HepG2 (cell line): ENCODE results near the gene FGFR3. TPM values are rescaled to one million over a fixed set of nuclear protein-coding genes. Genes with fewer than 3 reads are reported as not detected.

Experiments
- CHD2 ChIP-seq: IDR thresholded peaks from 2 replicates; pipeline ENCODE4 v1.6.1; 2011; ENCODE audit warnings: low read depth, low read length, improper control_type of control experiment
- ETV6 ChIP-seq: sonication (generic); formaldehyde crosslinking; conservative IDR thresholded peaks from 2 replicates; pipeline ENCODE4 v1.4.0; 2020; ENCODE audit warnings: missing genetic modification reagents
- FIP1L1 ChIP-seq: fragments of 200-400 bp; formaldehyde crosslinking; IDR thresholded peaks from 2 replicates; pipeline ENCODE4 v1.6.1; 2018; ENCODE audit warnings: low read depth, mild to moderate bottlenecking, low read length, moderate library complexity, borderline replicate concordance; ENCODE audit not compliant: insufficient read depth
- FOXJ3 ChIP-seq: sonication (generic); formaldehyde crosslinking; IDR thresholded peaks from 2 replicates; pipeline ENCODE4 v1.4.0; 2020; ENCODE audit warnings: missing genetic modification reagents, mild to moderate bottlenecking, borderline replicate concordance
- FOXK1 ChIP-seq: sonication (generic); formaldehyde crosslinking; IDR thresholded peaks from 2 replicates; pipeline ENCODE4 v1.4.0; 2020; ENCODE audit warnings: low read depth, missing genetic modification reagents, borderline replicate concordance
- HDAC6 ChIP-seq: fragments of 200-600 bp; sonication (generic); IDR thresholded peaks from 2 replicates; pipeline ENCODE4 v1.7.0; 2017; ENCODE audit warnings: mild to moderate bottlenecking, antibody characterized with exemption, low read length, low read depth
- HMGXB4 ChIP-seq, 2 experiments: sonication (generic) in 1 of 2; formaldehyde crosslinking in 1 of 2; IDR thresholded peaks; 2 replicates each; pipeline versions ENCODE4 v1.4.0 to v1.6.1; 2018 to 2020; ENCODE audit warnings: missing genetic modification reagents in 2 of 2, borderline replicate concordance in 1 of 2, low read depth in 1 of 2, mild to moderate bottlenecking in 1 of 2, missing biosample characterization in 1 of 2
- HNRNPLL ChIP-seq: fragments of 200-400 bp; formaldehyde crosslinking; IDR thresholded peaks from 2 replicates; pipeline ENCODE4 v1.6.1; 2017; ENCODE audit warnings: mild to moderate bottlenecking, low read depth, low read length; ENCODE audit not compliant: poor library complexity, severe bottlenecking
- JARID2 ChIP-seq: sonication (generic); formaldehyde crosslinking; IDR thresholded peaks from 2 replicates; pipeline ENCODE4 v1.8.1; 2023; ENCODE audit warnings: missing genetic modification reagents, inconsistent platforms; ENCODE audit not compliant: insufficient replicate concordance
- PAXIP1 ChIP-seq: sonication (generic); formaldehyde crosslinking; conservative IDR thresholded peaks from 2 replicates; pipeline ENCODE4 v1.4.0; 2020; ENCODE audit warnings: mild to moderate bottlenecking, missing genetic modification reagents, moderate library complexity
- SAP130 ChIP-seq: IDR thresholded peaks from 2 replicates; pipeline ENCODE4 v1.6.1; 2016; ENCODE audit warnings: low read depth
- SMAD9 ChIP-seq: sonication (generic); formaldehyde crosslinking; IDR thresholded peaks from 2 replicates; pipeline ENCODE4 v1.5.1; 2020; ENCODE audit warnings: mild to moderate bottlenecking, missing genetic modification reagents
- SOX5 ChIP-seq: IDR thresholded peaks from 2 replicates; pipeline ENCODE4 v1.6.1; 2016; ENCODE audit warnings: borderline replicate concordance
- SRSF9 ChIP-seq: fragments of 200-400 bp; formaldehyde crosslinking; IDR thresholded peaks from 2 replicates; pipeline ENCODE4 v1.6.1; 2018; ENCODE audit warnings: borderline replicate concordance, mild to moderate bottlenecking, low read depth, low read length; ENCODE audit not compliant: insufficient read depth, poor library complexity, severe bottlenecking
- TCF12 ChIP-seq, 2 experiments: fragments of 450-650 bp in 1 of 2; sonication (generic) in 1 of 2; formaldehyde crosslinking in 1 of 2; IDR thresholded peaks; 2 replicates each; pipeline versions ENCODE4 v1.6.1 to v1.8.0; 2017 to 2022; ENCODE audit warnings: antibody characterized with exemption in 1 of 2, mild to moderate bottlenecking in 1 of 2, missing genetic modification reagents in 1 of 2, moderate library complexity in 1 of 2
- ZNF33B ChIP-seq: sonication (generic); formaldehyde crosslinking; IDR thresholded peaks from 2 replicates; pipeline ENCODE4 v1.5.1; 2020; ENCODE audit warnings: mild to moderate bottlenecking, missing genetic modification reagents
- ZNF543 ChIP-seq: sonication (generic); formaldehyde crosslinking; IDR thresholded peaks from 2 replicates; pipeline ENCODE4 v1.4.0; 2020; ENCODE audit warnings: mild to moderate bottlenecking, missing genetic modification reagents
- ZNF547 ChIP-seq: sonication (generic); formaldehyde crosslinking; IDR thresholded peaks from 2 replicates; pipeline ENCODE4 v1.5.1; 2020; ENCODE audit warnings: mild to moderate bottlenecking, missing genetic modification reagents
- ZNF788 ChIP-seq: sonication (generic); formaldehyde crosslinking; IDR thresholded peaks from 2 replicates; pipeline ENCODE4 v1.5.0; 2020; ENCODE audit warnings: mild to moderate bottlenecking, missing genetic modification reagents, borderline replicate concordance
- ZNF879 ChIP-seq: sonication (generic); formaldehyde crosslinking; IDR thresholded peaks from 2 replicates; pipeline ENCODE4 v1.8.1; 2023; ENCODE audit warnings: missing genetic modification reagents
- ZSCAN21 ChIP-seq: sonication (generic); formaldehyde crosslinking; IDR thresholded peaks from 2 replicates; pipeline ENCODE4 v1.8.0; 2022; ENCODE audit warnings: mild to moderate bottlenecking, missing genetic modification reagents, moderate library complexity, borderline replicate concordance
- polyA plus RNA-seq, 8 experiments: library from polyadenylated mRNA; depleted of rRNA in 3 of 8; stranded (reverse) in 7 of 8; unstranded in 1 of 8; fragments of >200 nt; fragmentation: Illumina TruSeq in 4 of 8; extraction: Trizol in 4 of 8; gene quantifications; 2 replicates each; pipeline versions ENCODE4 v1.2.1 to v1.2.3, GENCODE V29; 2011 to 2016; ENCODE audit warnings: low read depth in 4 of 8, missing spikeins in 1 of 8, mixed read lengths in 1 of 8; ENCODE audit not compliant: insufficient read depth in 1 of 8
- total RNA-seq, 5 experiments: library from RNA; depleted of rRNA; stranded (reverse); fragments of >200 nt; fragmentation: Illumina TruSeq; extraction: Trizol; gene quantifications; 2 replicates each; pipeline ENCODE4 v1.2.3, GENCODE V29; 2016; ENCODE audit warnings: low read depth in 1 of 5
- TF ChIP-seq, protein P1 (sequence below): conservative IDR thresholded peaks from 2 replicates; pipeline ENCODE4 v1.6.1; 2018; ENCODE audit warnings: missing genetic modification reagents

The FGFR3 gene
- total and polyA plus RNA-seq, 2 of the 13 experiments (the other 11 are each of a cell fraction or from before 2014, with no cell fraction given) = 103 to 109 TPM

GRCh38 chr4:1746265-1746691 is 46.8 kb upstream of the FGFR3 start (continued):
- TF ChIP-seq, protein P1, sequence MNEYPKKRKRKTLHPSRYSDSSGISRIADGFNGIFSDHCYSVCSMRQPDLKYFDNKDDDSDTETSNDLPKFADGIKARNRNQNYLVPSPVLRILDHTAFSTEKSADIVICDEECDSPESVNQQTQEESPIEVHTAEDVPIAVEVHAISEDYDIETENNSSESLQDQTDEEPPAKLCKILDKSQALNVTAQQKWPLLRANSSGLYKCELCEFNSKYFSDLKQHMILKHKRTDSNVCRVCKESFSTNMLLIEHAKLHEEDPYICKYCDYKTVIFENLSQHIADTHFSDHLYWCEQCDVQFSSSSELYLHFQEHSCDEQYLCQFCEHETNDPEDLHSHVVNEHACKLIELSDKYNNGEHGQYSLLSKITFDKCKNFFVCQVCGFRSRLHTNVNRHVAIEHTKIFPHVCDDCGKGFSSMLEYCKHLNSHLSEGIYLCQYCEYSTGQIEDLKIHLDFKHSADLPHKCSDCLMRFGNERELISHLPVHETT (CRISPR knock-in tag) = peak; percentile 48; the same call in 1 of the 2 replicates
- TF ChIP-seq HMGXB4 (CRISPR knock-in tag; IDR thresholded peaks at IDR 0.05; ENCODE audit: borderline replicate concordance in 1 of 2, low read depth in 1 of 2) (peak; percentile 78 to 96), PAXIP1 (CRISPR knock-in tag) (no peak; the same call in 1 of the 2 replicates), SAP130 (peak; percentile 89), ZNF543 (no peak), ZSCAN21 (CRISPR knock-in tag) (peak; percentile 41; the same call in 1 of the 2 replicates), JARID2 (CRISPR knock-in tag) (peak; percentile 45), ETV6 (CRISPR knock-in tag) (no peak), FIP1L1 (no peak), ZNF547 (no peak), SMAD9 (CRISPR knock-in tag) (no peak), ZNF788 (CRISPR knock-in tag) (peak; percentile 76), TCF12 (IDR thresholded peaks at IDR 0.05) (no peak), TCF12 (CRISPR knock-in tag; IDR thresholded peaks at IDR 0.05) (no peak), FOXK1 (CRISPR knock-in tag) (peak; percentile 80; the same call in 1 of the 2 replicates), CHD2 (peak; percentile 22; the same call in 1 of the 2 replicates), HDAC6 (no peak), HNRNPLL (peak; percentile 45), ZNF33B (no peak), FOXJ3 (peak; percentile 52; the same call in 1 of the 2 replicates), SRSF9 (no peak), SOX5 (CRISPR knock-in tag) (peak; percentile 45), ZNF879 (CRISPR knock-in tag) (no peak)
